HG02678 (cell line): ENCODE data around the gene RUVBL1.

ENCODE experiments used
- ATAC-seq: cut with Tn5 transposase; IDR thresholded peaks from one replicate; pipeline ENCODE4 v1.9.1; 2021; ENCODE audit warnings: mild to moderate bottlenecking, moderate library complexity; ENCODE audit not compliant: unreplicated experiment

The RUVBL1 gene

GRCh38 chr3:128036119-128036518 lies 87.5 kb downstream of the RUVBL1 start:
- no peak for ATAC-seq

- ATAC-seq: no peak
These were observed 90.5 kb downstream of the RUVBL1 start for GRCh38 chr3:128033102-128033501.
